ENCODE results near the gene PRDX3. TPM values are rescaled to one million over a fixed set of nuclear protein-coding genes. Genes with fewer than 3 reads are reported as not detected.
"Not testable (repeated sequence)": the region's sequence is repeated elsewhere in the genome, so short reads cannot be mapped to it uniquely, and the experiment has no call there.

The PRDX3 gene
- total RNA-seq, 6 experiments from 2014 or later = 171 to 235 (median 194) TPM

GRCh38 chr10:119153041-119153440 is 25.6 kb downstream of the PRDX3 start:
- WGBS (ENCODE audit: insufficient coverage, low coverage, low lambda C conversion rate, missing lambda C conversion rate) = 95% methylated on average over 5 of the region's 5 CpGs
- H3K27ac ChIP-seq = no peak overlapping the region
- DNase-seq (no peak), ATAC-seq (no peak)
- TF ChIP-seq CTCF (IDR thresholded peaks at IDR 0.05) = no peak
- TF ChIP-seq POLR2A (IDR thresholded peaks at IDR 0.05) = no peak
- H3K27me3 ChIP-seq = no peaks in the 10 kb centered on the region
- no peaks in the 10 kb centered on the region for H3K4me1 ChIP-seq
- peaks cover 0 to 54% (median 17%) of the 10 kb centered on the region in 4 donors for H3K36me3 ChIP-seq
- H3K9me3 ChIP-seq = no peaks in the 10 kb centered on the region
- intact Hi-C loops (cut with DNase I) = no loop called here
- H3K4me3 ChIP-seq = no peak overlapping the region

DNA sequence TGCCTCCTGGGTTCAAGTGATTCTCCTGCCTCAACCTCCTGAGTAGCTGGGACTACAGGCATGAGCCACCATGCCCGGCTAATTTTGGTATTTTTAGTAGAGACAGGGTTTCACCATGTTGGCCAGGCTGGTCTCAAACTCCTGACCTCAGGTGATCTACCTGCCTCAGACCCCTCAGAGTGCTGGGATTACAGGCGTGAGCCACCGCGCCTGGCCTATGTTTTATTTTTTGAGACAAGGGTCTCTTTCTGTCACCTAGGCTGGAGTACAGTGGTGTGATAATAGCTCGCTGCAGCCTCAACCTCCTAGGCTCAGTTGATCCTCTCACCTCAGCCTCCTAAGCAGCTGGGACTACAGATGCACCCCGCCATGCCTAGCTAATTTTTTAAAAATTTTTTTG is 27.0 kb downstream of the PRDX3 start:
- H3K27me3 ChIP-seq; intact Hi-C loops (cut with DNase I); DNase-seq; ATAC-seq; H3K4me1 ChIP-seq; H3K9me3 ChIP-seq; H3K27ac ChIP-seq; H3K4me3 ChIP-seq: not testable (repeated sequence)
- 93% methylated on average over 3 of the region's 6 CpGs for WGBS (ENCODE audit: insufficient coverage, low coverage, low lambda C conversion rate, missing lambda C conversion rate)
- H3K36me3 ChIP-seq = peaks cover 0 to 54% (median 24%) of the 10 kb centered on the region in 4 donors

DNA sequence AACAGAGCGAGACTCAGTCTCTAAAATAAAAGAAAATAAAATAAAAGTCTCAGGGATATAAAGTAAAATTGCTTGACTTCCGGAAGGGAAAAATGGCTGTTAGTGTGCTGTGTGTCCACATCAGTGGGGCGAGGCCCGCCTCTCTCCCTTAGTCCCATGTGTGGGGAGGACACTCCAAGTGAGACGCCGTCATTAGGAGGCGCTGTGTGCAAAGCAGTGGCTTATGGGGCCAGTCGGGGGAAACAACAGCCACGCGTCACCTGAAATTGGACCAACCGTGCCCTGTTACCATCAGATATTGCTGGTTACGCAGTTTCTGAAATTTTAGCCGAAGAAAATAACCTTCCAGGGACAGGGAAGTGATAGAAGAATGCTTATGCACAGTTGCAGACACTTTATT is 28.9 kb downstream of the PRDX3 start:
- H3K9me3 ChIP-seq = no peaks in the 10 kb centered on the region
- no peak overlapping the region for H3K4me3 ChIP-seq
- DNase-seq (no peak), ATAC-seq (no peak)
- no peak overlapping the region for H3K27ac ChIP-seq
- H3K27me3 ChIP-seq = no peaks in the 10 kb centered on the region
- TF ChIP-seq CTCF (IDR thresholded peaks at IDR 0.05) = no peak
- no peak for TF ChIP-seq POLR2A (IDR thresholded peaks at IDR 0.05)
- no peaks in the 10 kb centered on the region for H3K4me1 ChIP-seq
- peaks cover 0 to 42% (median 20%) of the 10 kb centered on the region in 4 donors for H3K36me3 ChIP-seq
- WGBS (ENCODE audit: insufficient coverage, low coverage, low lambda C conversion rate, missing lambda C conversion rate) = 93% methylated on average over 10 of the region's 13 CpGs
- intact Hi-C loops (cut with DNase I) = no loop called here

DNA sequence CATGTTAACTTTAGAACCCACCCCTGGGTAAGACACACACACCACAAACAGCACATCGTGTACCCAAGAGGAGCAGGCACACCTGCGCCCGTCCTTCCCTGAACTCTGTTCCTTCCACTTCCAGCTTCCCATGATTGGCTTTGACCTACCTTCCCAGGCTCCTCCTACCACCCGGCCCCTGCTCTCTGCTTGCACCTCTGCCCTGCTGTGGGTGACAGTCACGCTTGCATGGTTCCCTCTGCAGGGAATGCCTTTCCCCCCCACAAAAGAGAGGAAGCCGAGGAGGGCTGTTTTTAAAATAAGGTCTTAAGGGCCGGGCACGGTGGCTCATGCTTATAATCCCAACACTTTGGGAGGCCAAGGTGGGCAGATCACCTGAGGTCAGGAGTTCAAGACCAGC is 29.5 kb downstream of the PRDX3 start:
- peaks cover 0 to 37% (median 16%) of the 10 kb centered on the region in 4 donors for H3K36me3 ChIP-seq
- H3K27me3 ChIP-seq = no peaks in the 10 kb centered on the region
- 91% methylated on average over 6 of the region's 8 CpGs for WGBS (ENCODE audit: insufficient coverage, low coverage, low lambda C conversion rate, missing lambda C conversion rate)
- no peak overlapping the region for H3K27ac ChIP-seq
- no peaks in the 10 kb centered on the region for H3K4me1 ChIP-seq
- H3K9me3 ChIP-seq = no peaks in the 10 kb centered on the region
- H3K4me3 ChIP-seq = no peak overlapping the region
- intact Hi-C loops (cut with DNase I) = no loop called here
- TF ChIP-seq CTCF (IDR thresholded peaks at IDR 0.05) (no peak), POLR2A (IDR thresholded peaks at IDR 0.05) (no peak)
- ATAC-seq = no peak
- DNase-seq = no peak

DNA sequence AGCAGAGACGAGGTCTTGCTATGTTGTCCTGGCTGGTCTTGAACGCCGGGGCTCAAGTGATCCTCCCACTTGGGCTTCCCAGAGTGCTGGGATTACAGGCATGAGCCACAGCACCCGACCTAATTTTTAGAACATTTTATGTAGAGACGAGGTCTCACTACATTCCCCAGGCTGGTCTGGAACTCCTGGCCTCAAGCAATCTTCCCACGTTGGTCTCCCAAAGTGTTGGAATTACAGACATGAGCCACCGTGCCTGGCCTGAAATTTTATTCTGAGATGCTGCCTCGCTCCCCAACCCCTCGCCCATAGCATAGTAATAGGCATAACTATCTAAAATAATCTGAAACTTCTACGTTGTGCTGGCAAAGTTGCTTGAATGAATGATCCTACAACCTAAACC is 35.0 kb downstream of the PRDX3 start:
- WGBS (ENCODE audit: insufficient coverage, low coverage, low lambda C conversion rate, missing lambda C conversion rate) = 95% methylated on average over 9 of the region's 10 CpGs
- Histone ChIP-seq H3K27ac (no peak overlapping the region), H3K36me3 (peaks cover 0 to 18% (median 8%) of the 10 kb centered on the region in 4 donors), H3K4me1 (no peaks in the 10 kb centered on the region), H3K27me3 (no peaks in the 10 kb centered on the region), H3K9me3 (no peaks in the 10 kb centered on the region), H3K4me3 (no peak overlapping the region)
- ATAC-seq = no peak
- no peak for DNase-seq
- TF ChIP-seq POLR2A (IDR thresholded peaks at IDR 0.05) (no peak), CTCF (IDR thresholded peaks at IDR 0.05) (no peak)
- intact Hi-C loops (cut with DNase I) = no loop called here

Measured in right lobe of liver (tissue), 6 donors.